Loucy (cell line): Measurements from ENCODE around the gene PRSS56.

Experiments used
- H2AFZ ChIP-seq: fragments of 200-600 bp; sonication (generic); 2 replicates; pipeline ENCODE4 v1.6.0; 2016; ENCODE audit warnings: antibody characterized with exemption, mild to moderate bottlenecking, low read length, moderate library complexity
- H3F3A ChIP-seq: fragments of 200-600 bp; 2 replicates; pipeline ENCODE4 v1.6.0; 2016; ENCODE audit warnings: antibody characterized with exemption, low read depth, mild to moderate bottlenecking
- H3K27me3 ChIP-seq: fragments of 200-600 bp; sonication (generic); 2 replicates; pipeline ENCODE4 v1.6.1; 2014; ENCODE audit warnings: low read length, mild to moderate bottlenecking; ENCODE audit not compliant: insufficient read depth, poor library complexity, severe bottlenecking
- H3K36me3 ChIP-seq: fragments of 200-600 bp; sonication (generic); 2 replicates; pipeline ENCODE4 v1.6.1; 2016; ENCODE audit warnings: low read length; ENCODE audit not compliant: insufficient read depth
- H3K4me1 ChIP-seq: fragments of 200-600 bp; sonication (generic); 2 replicates; pipeline ENCODE4 v1.5.1; 2014; ENCODE audit warnings: low read length, mild to moderate bottlenecking; ENCODE audit not compliant: insufficient read depth, poor library complexity, severe bottlenecking
- H3K4me2 ChIP-seq: fragments of 200-600 bp; sonication (generic); 2 replicates; pipeline ENCODE4 v1.6.0; 2014; ENCODE audit warnings: antibody characterized with exemption, low read length, low read depth, mild to moderate bottlenecking; ENCODE audit not compliant: poor library complexity, severe bottlenecking
- H3K4me3 ChIP-seq: fragments of 200-600 bp; sonication (generic); 2 replicates; pipeline ENCODE4 v1.5.1; 2014; ENCODE audit warnings: low read length, mild to moderate bottlenecking, mixed read lengths; ENCODE audit not compliant: poor library complexity, severe bottlenecking
- H3K79me2 ChIP-seq: fragments of 200-600 bp; sonication (generic); 2 replicates; pipeline ENCODE4 v1.6.1; 2014; ENCODE audit warnings: low read length; ENCODE audit not compliant: insufficient read depth
- H3K9ac ChIP-seq: fragments of 200-600 bp; sonication (generic); 2 replicates; pipeline ENCODE4 v1.6.0; 2014; ENCODE audit warnings: mild to moderate bottlenecking, low read depth, low read length, moderate library complexity; ENCODE audit not compliant: poor library complexity, severe bottlenecking
- H3K9me2 ChIP-seq: fragments of 200-600 bp; sonication (generic); replicated peaks from 2 replicates; pipeline ENCODE4 v1.6.1; 2016; ENCODE audit warnings: low read depth, low read length, mixed read lengths
- H3K9me3 ChIP-seq: fragments of 200-600 bp; sonication (generic); 2 replicates; pipeline ENCODE4 v1.6.1; 2014; ENCODE audit warnings: mild to moderate bottlenecking, antibody characterized with exemption, low read length, low read depth; ENCODE audit not compliant: insufficient read depth
- H4K20me1 ChIP-seq: fragments of 200-600 bp; sonication (generic); 2 replicates; pipeline ENCODE4 v1.6.0; 2014; ENCODE audit warnings: antibody characterized with exemption, low read length, mild to moderate bottlenecking; ENCODE audit not compliant: insufficient read depth, poor library complexity, severe bottlenecking
- EZH2phosphoT487 ChIP-seq: fragments of 200-600 bp; IDR thresholded peaks from 2 replicates; pipeline ENCODE4 v1.6.1; 2018; ENCODE audit warnings: antibody characterized with exemption, mild to moderate bottlenecking, moderate library complexity, borderline replicate concordance
- TF ChIP-seq, protein P1 (sequence below): fragments of 200-600 bp; sonication (generic); conservative IDR thresholded peaks from 2 replicates; pipeline ENCODE4 v1.5.1; 2014; ENCODE audit warnings: mild to moderate bottlenecking, antibody characterized with exemption, low read length

The PRSS56 gene

GRCh38 chr2:232519581-232520438 is at the start of gene PRSS56:
TSS of gene PRSS56 (plus strand) at chr2:232520388. CDS start at chr2:232520599, 211 bp downstream.
- Histone ChIP-seq H3K27me3 (no peaks in the 10 kb centered on the region), H3K79me2 (no peaks in the 10 kb centered on the region), H2AFZ (no peak within 1 kb of the TSS), H3K9ac (no peak within 1 kb of the TSS), H3K36me3 (no peaks in the 10 kb centered on the region), H3K4me3 (no peak within 1 kb of the TSS), H3K4me1 (no peaks in the 10 kb centered on the region), H3K9me2 (no peaks in the 10 kb centered on the region), H3K9me3 (no peaks in the 10 kb centered on the region), H3F3A (no peaks in the 10 kb centered on the region), H4K20me1 (no peaks in the 10 kb centered on the region), H3K4me2 (no peak within 1 kb of the TSS)
- no peak for TF ChIP-seq EZH2phosphoT487
- TF ChIP-seq, protein P1, sequence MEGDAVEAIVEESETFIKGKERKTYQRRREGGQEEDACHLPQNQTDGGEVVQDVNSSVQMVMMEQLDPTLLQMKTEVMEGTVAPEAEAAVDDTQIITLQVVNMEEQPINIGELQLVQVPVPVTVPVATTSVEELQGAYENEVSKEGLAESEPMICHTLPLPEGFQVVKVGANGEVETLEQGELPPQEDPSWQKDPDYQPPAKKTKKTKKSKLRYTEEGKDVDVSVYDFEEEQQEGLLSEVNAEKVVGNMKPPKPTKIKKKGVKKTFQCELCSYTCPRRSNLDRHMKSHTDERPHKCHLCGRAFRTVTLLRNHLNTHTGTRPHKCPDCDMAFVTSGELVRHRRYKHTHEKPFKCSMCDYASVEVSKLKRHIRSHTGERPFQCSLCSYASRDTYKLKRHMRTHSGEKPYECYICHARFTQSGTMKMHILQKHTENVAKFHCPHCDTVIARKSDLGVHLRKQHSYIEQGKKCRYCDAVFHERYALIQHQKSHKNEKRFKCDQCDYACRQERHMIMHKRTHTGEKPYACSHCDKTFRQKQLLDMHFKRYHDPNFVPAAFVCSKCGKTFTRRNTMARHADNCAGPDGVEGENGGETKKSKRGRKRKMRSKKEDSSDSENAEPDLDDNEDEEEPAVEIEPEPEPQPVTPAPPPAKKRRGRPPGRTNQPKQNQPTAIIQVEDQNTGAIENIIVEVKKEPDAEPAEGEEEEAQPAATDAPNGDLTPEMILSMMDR = no peak

DNA sequence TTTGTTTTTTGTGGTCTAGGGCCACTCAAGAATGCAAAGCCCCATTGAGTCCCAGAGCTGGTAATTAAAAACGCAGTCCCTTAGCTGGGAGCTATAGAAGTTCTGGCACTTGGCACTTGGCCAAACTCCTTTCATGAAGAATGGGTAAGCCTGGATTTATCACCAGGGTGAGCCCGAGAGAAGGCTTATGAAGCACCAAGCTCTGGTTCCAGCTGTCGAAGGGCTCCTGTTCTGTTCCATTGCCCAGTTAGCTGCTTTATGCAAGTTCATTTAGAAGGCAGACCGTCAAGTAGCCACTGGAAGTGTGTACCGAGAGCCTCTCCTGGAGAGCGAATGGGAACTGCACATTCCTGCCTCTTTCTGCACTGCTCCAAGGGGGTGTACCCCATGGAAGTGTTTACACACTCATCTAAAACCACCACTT is 46.7 kb upstream of the PRSS56 start:
- H3K9me2 ChIP-seq = no peaks in the 10 kb centered on the region
- no peaks in the 10 kb centered on the region for H3K36me3 ChIP-seq
- TF ChIP-seq, protein P1 = no peak
- no peak for TF ChIP-seq EZH2phosphoT487
- H3K4me1 ChIP-seq = no peaks in the 10 kb centered on the region
- no peak overlapping the region for H3K4me3 ChIP-seq
- H3K79me2 ChIP-seq = no peaks in the 10 kb centered on the region
- H3K4me2 ChIP-seq = no peak overlapping the region
- H4K20me1 ChIP-seq = no peaks in the 10 kb centered on the region
- H3K9ac ChIP-seq = no peak overlapping the region
- no peaks in the 10 kb centered on the region for H3K9me3 ChIP-seq
- H3K27me3 ChIP-seq = no peaks in the 10 kb centered on the region
- H2AFZ ChIP-seq = no peak overlapping the region
- no peaks in the 10 kb centered on the region for H3F3A ChIP-seq

- no peak overlapping the region for H3K4me3 ChIP-seq
- no peak overlapping the region for H2AFZ ChIP-seq
- TF ChIP-seq, protein P1 = no peak
- TF ChIP-seq EZH2phosphoT487 = no peak
- no peaks in the 10 kb centered on the region for H4K20me1 ChIP-seq
- no peaks in the 10 kb centered on the region for H3K27me3 ChIP-seq
- H3K79me2 ChIP-seq = no peaks in the 10 kb centered on the region
- no peaks in the 10 kb centered on the region for H3K9me2 ChIP-seq
- no peaks in the 10 kb centered on the region for H3K36me3 ChIP-seq
- H3K9me3 ChIP-seq = no peaks in the 10 kb centered on the region
- no peak overlapping the region for H3K9ac ChIP-seq
- no peaks in the 10 kb centered on the region for H3K4me1 ChIP-seq
- H3K4me2 ChIP-seq = no peak overlapping the region
- H3F3A ChIP-seq = no peaks in the 10 kb centered on the region
These were observed 44.1 kb upstream of the PRSS56 start for GRCh38 chr2:232476045-232476444.
